GM12892 (cell line): ENCODE measurements around the gene NFATC1.

Experiments
- DNase-seq: peaks from one replicate; pipeline ENCODE4 v3.0.0; 2011; ENCODE audit not compliant: insufficient read length
- FAIRE-seq: peaks from 2 replicates; lab custom pipeline; 2011; peaks lifted over from hg19 to GRCh38; lab: Jason Lieb, UNC
- POLR2A ChIP-seq: IDR thresholded peaks from 2 replicates; pipeline ENCODE4 v1.6.1; 2011; ENCODE audit warnings: low read depth, low read length, control low read depth
- POLR2AphosphoS5 ChIP-seq: IDR thresholded peaks from 2 replicates; pipeline ENCODE4 v1.6.1; 2011; ENCODE audit warnings: low read depth, low read length, control low read depth
- TAF1 ChIP-seq: IDR thresholded peaks from 2 replicates; pipeline ENCODE4 v1.6.1; 2011; ENCODE audit warnings: low read depth, mild to moderate bottlenecking, control low read depth, low read length, borderline replicate concordance

The NFATC1 gene

DNA sequence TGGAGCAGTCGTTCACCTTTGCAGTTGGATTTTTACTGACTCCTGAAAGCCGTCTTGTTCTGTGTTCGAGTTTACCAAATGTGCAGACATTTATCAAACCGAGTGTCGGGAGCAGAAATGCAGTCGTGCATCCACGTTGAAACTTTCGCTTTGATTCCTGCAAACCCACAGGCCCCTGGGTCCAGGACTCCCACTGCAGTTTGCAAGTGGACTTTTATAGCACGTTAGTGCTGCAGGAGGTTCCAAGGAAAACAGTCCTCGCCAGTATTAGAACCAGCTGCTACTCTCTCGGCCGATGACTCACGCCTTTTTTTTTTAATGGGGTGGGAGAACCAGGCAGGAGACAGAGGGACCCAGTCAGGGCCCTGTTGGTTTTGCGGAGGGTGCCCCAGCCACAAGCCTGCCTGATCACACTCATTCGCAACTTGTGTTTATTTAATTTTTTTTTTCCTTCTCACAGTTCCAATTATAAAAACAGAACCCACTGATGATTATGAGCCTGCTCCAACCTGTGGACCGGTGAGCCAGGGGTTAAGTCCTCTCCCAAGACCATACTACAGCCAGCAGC, 90.1 kb downstream of the NFATC1 start:
- DNase-seq = no peak
- TF ChIP-seq TAF1 = no peak
- no peak for TF ChIP-seq POLR2AphosphoS5
- no peak for TF ChIP-seq POLR2A
- FAIRE-seq = no peak

DNA sequence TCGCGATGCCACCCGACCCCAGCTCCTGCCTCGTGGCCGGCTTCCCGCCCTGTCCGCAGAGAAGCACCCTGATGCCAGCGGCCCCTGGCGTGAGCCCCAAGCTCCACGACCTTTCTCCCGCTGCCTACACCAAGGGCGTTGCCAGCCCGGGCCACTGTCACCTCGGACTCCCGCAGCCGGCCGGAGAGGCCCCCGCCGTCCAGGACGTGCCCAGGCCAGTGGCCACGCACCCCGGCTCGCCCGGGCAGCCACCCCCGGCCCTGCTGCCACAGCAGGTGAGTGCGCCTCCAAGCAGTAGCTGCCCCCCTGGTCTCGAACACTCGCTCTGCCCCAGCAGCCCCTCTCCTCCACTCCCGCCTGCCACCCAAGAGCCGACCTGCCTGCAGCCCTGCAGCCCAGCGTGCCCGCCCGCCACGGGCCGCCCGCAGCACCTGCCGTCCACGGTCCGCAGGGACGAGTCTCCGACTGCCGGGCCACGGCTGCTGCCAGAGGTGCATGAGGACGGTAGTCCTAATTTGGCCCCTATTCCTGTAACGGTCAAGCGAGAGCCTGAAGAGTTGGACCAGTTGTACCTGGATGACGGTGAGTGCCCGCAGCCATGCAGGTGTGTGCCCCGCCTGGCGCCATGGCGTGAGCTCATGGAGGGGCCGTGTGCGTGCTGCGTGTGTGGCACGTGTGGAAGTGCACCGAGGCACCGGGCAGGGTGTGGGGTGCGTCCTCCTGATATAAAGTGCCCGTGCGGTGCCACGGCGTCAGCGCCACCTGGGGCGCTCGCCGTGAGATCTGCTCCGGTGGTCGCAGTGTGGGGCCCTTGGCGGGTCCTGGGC, 90.8 kb downstream of the NFATC1 start:
- FAIRE-seq = no peak
- TF ChIP-seq TAF1 (no peak), POLR2AphosphoS5 (no peak), POLR2A (no peak)
- DNase-seq = no peak

DNA sequence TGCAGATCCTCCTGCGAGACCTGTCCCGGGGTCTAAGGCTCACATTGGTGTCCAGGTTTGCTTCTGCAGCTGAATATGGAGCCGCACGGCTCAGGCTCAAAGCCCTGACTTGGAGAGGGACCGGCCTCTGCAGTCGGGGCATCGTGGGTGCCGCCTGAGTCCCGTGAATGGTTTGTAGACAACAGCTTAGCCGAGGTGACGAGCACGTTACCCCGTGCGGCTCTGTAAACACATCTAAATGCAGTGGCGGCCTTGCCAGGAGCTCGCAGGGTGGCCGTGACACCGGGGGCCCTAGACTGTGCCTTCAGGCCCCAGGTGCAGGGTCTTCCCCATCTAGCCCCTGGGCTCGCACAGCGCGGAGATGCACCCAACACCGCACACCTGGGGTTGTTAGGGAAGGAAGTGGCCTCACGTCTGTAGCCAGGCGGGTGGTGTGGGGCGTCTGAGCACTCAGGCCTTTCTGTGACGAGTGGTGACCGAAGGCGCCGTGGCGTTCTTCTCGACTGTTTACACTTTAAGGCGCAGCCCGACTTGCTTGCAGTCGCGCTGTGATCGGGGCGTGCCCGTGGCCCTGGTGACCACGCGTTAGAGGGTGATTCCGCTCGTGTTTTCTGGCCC, 91.6 kb downstream of the NFATC1 start:
- TF ChIP-seq POLR2A = no peak
- TF ChIP-seq POLR2AphosphoS5 = no peak
- TF ChIP-seq TAF1 = no peak
- FAIRE-seq (no peak), DNase-seq (no peak)

DNA sequence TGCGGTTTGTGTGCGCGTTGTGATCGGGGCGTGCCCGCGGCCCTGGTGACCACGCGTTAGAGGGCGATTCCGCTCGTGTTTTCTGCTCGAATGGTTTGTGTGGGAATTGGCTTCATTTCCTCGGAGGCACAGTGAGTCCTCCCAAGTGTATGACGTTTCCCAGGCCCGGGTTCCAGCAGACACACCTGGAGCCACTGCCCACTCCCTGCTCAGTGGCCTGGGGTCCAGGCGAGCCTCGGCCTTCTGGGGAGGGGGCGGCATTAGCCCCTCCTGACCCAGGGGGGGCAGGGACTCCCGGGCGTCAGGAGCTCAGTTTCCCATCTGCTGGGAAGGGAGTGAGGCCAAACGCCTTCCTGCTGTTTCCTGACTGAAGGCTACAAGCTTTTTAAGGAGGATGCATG, 92.1 kb downstream of the NFATC1 start:
- DNase-seq (no peak), FAIRE-seq (no peak)
- TF ChIP-seq POLR2AphosphoS5 (no peak), POLR2A (no peak), TAF1 (no peak)

DNA sequence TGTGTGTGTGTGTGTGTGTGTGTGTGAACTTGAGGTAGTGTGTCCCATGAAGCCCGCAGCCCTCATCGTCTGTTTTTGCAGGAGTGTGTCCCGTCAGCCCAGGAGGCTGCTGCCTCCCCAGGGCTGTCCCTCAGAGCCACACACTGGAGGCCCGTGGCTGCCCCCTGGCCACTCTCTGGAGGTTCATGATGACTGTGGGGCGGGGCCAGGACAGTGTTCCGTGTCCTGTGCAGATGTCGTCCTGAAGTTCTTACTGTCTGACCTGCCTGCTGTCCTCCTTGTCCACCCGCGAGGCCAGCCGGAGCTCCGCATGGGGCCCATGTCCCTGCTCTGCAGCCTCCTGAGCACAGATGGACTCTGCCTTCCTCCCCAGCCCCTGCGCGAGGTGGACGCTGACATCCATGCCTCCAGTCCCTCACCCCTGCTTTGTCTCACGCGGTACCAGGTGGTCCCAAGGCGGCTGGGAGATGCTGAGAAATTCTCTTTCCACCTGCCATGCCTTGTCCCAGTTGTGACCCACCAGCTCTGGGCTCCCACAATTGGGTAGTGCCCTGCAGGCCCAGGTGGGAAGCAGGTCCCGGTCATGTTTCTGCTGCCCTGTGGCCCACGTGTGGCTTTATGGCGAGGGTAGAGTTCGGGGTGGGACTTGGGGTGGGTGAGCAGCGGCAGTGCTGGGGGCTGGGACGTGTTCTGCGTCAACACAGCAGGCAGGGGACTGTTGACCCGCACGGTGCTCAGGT, 92.8 kb downstream of the NFATC1 start:
- no peak for FAIRE-seq
- no peak for TF ChIP-seq TAF1
- no peak for TF ChIP-seq POLR2A
- TF ChIP-seq POLR2AphosphoS5 = no peak
- no peak for DNase-seq

DNA sequence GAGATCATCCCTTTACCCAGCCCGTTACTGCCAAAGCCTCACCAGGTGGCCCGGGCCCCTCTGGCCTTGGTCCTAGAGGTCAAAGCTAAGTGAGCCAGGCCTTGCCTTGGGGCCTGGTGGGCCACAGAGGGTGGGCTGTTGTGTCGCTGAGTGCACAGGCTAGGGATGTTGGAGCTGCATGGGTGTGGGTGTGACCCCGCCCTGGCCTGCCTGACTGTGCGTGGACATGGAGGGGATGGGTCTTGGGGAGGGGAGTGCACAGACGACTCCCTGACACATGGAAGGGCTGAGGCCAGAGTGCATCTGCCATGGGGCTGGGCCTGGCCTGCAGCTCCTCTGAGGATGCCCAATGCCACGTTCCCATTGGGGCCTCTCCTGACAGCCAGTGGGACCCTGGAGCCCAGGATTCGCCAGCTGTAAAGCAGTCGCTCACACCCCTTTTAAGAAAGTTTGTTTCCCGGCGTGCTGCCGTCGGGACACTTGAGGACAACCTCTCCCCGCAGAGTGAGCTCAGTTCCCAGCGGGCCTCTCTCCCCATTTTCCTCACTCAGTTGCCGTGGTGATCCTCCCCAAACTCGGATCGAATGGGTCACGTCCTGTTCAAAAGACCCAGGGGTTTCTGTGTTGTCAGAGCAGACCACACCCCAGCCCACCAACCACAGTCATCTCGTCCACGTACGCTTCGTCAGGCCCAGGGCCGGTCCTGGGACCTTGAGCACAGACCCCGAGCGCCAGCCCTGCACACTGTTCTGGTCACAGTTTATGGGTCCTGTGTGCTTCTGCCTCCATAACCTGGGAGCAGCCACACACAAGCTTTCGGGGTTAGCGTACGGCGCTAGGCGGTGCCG, 93.5 kb downstream of the NFATC1 start:
- FAIRE-seq = no peak
- DNase-seq = no peak
- TF ChIP-seq TAF1 = no peak
- no peak for TF ChIP-seq POLR2A
- TF ChIP-seq POLR2AphosphoS5 = no peak

DNA sequence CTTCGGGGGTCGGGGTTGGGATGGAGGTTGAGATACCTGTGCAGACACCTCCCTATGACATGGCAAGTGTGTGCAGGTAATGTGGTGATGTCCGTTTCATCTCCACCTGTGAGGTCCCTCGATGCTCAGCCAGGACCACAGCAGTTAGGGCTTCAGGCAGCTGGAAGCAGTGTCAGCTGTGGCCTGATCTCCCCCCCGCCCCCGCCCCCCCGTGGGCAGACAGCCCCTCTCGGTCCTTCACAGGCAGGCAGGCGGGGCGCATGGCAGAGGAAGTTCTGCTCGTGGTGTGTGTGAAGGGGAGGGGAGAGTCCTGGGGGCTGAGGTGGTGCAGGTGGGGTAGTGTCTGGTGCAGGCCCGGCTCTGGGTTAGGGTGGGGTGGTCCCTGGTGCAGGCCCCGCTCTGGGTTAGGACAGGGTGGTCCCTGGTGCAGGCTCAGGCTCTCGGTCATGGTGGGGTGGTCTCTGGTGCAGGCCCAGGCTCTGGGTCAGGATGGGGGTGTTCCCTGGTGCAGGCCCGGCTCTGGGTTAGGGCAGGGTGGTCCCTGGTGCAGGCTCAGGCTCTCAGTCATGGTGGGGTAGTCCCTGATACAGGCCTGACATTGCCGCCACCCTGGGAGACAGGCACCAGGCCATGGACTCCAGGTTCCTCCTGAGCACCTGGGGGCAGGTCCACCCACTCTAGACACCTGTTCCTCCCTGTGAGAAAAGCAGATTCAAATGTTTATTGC, 94.3 kb downstream of the NFATC1 start:
- DNase-seq = no peak
- no peak for FAIRE-seq
- no peak for TF ChIP-seq POLR2AphosphoS5
- TF ChIP-seq POLR2A = no peak
- TF ChIP-seq TAF1 = no peak

DNA sequence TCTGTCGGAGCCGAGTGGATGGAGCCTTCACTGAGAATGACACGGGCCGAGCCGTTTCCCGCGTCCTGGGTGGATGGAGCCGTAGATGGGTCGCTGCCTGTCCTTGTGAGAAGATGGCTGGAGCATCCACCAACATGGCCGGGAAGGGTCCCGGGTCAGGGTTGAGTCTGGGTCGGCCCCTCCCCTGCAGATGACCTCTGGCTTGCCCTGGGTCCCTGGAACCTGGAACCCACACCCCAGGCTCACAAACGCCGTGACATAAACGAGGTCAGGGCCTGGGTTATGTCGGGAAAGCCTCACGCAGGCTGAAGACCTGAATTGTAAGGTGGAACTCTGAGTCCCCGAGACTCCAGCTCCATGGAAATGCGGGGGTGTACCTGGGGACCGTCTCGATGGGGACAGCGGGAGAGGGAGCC, 94.9 kb downstream of the NFATC1 start:
- TF ChIP-seq TAF1 (no peak), POLR2A (no peak), POLR2AphosphoS5 (no peak)
- DNase-seq = no peak
- FAIRE-seq = no peak

DNA sequence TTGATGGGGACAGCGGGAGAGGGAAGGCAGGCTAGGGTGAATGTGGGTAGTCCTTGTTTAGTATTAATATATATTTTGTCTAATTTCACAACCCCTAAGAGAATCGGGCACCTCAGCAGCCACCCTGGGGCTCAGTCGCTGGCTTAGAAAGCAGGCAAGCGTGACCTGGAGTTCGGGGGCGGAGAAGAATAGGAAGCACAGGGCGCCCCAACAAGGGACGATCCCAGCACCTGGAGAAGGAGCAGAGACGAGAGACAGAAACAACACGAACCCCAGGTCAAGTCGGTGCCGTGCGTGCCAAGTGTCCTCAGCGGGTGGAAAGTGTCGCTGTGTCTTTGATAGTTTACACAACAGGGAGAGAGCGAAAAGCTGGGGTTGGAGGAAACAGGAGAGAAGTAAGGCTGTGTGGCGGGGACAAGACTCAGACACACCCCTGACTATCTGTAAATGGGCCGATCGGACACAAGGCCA, 95.4 kb downstream of the NFATC1 start:
- no peak for DNase-seq
- no peak for TF ChIP-seq POLR2AphosphoS5
- no peak for TF ChIP-seq POLR2A
- TF ChIP-seq TAF1 = no peak
- no peak for FAIRE-seq

DNA sequence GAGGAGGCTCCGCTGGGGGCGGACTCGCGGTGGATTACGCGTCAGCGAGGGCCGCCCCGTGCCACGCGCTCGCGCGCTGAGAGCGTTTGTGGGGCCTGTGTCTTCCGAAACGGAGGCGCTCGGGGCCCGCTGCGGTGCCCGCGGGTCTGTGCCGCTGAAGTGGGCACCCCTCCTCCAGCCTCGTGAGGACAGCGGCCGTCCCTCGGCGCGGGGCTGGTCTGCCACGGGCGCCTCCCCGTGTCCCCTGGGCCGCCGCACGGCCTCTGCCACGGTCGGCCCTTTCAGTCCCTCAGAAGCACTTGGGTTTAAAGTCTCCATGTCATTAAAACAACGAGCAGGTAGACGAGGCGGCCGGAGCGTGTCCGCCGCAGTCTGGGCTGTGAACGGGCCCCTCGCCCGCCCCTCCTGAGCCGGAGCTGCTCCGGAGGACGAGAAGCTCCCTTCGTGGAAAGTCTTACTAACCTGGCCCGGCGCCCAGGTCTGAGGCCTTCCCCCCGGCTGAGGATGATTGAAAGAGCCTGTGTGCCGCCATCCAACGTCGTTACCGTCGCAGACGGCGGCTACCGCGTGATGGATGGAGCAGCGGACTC, 97.6 kb downstream of the NFATC1 start:
- no peak for FAIRE-seq

More for the DNA sequence above, 97.6 kb downstream of the NFATC1 start:
- TF ChIP-seq POLR2AphosphoS5 (no peak), POLR2A (no peak), TAF1 (no peak)
- DNase-seq = no peak
